Transverse colon (tissue), 4 donors: ENCODE results near the gene TEC. TPM values are rescaled to one million over a fixed set of nuclear protein-coding genes. Genes with fewer than 3 reads are reported as not detected.

Source experiments
- DNase-seq: peaks from one replicate; pipeline ENCODE4 v3.0.0-alpha.2; 2019
- H3K27ac ChIP-seq, 4 donors: fragments of 200-600 bp; sonication (generic); 2 replicates each; pipeline ENCODE4 v1.5.1; 2016 to 2018; ENCODE audit warnings: inconsistent platforms in 4 of 4
- H3K27me3 ChIP-seq: fragments of 200-600 bp; sonication (generic); 2 replicates; pipeline ENCODE4 v1.5.1; 2017; ENCODE audit warnings: inconsistent platforms
- H3K36me3 ChIP-seq, 4 donors: fragments of 200-600 bp; sonication (generic); 2 replicates each; pipeline ENCODE4 v1.5.1; 2017 to 2019; ENCODE audit warnings: inconsistent platforms in 4 of 4
- H3K4me1 ChIP-seq, 4 donors: fragments of 200-600 bp; sonication (generic); 2 replicates each; pipeline ENCODE4 v1.5.1; 2017 to 2020; ENCODE audit warnings: inconsistent platforms in 4 of 4
- H3K4me3 ChIP-seq, 4 donors: fragments of 200-600 bp; sonication (generic); 1 replicate in 1 of 4; 2 replicates in 3 of 4; pipeline versions ENCODE4 v1.5.1 to v1.6.1; 2017 to 2019; ENCODE audit warnings: inconsistent platforms in 4 of 4
- H3K9me3 ChIP-seq, 2 donors: fragments of 200-600 bp; sonication (generic); 2 replicates each; pipeline ENCODE4 v1.5.1; 2017 to 2019; ENCODE audit warnings: inconsistent platforms in 2 of 2
- EP300 ChIP-seq: sonication (generic); formaldehyde crosslinking; IDR thresholded peaks from one replicate; pipeline ENCODE4 v1.6.1; 2017; ENCODE audit warnings: antibody characterized with exemption, low read depth
- POLR2A ChIP-seq: fragments of 450-650 bp; IDR thresholded peaks from one replicate; pipeline ENCODE4 v1.6.1; 2016; ENCODE audit warnings: antibody characterized with exemption, mild to moderate bottlenecking, moderate library complexity
- POLR2AphosphoS5 ChIP-seq, 3 donors: sonication (generic); formaldehyde crosslinking; IDR thresholded peaks; one replicate each; pipeline ENCODE4 v1.6.1; 2016; ENCODE audit warnings: antibody characterized with exemption in 3 of 3
- WGBS, 2 donors: methylation state at CpG; one replicate each; pipeline ENCODE4 v1.1.5; 2018; ENCODE audit warnings: low coverage in 1 of 2; 5-methylcytosine and 5-hydroxymethylcytosine counted together
- in situ Hi-C, 4 donors: fragments of 200-750 bp; cut with MboI; loops; one replicate each; pipeline versions ENCODE4 v1.15.0 to v1.15.1; 2017; ENCODE audit warnings: low sequenced_read_pairs in 3 of 4, low pct_ligation_motif_present in 1 of 4, low pct_unique_long_range_greater_than_20kb in 1 of 4
- intact Hi-C: fragments of 100-400 bp; cut with DNase I; formaldehyde crosslinking; loops from one replicate; pipeline ENCODE4 v1.15.1; 2023; ENCODE audit warnings: low total_unique reads
- total RNA-seq, 4 donors: library from RNA; depleted of rRNA; stranded (reverse); fragments of >200 nt; gene quantifications; one replicate each; pipeline ENCODE4 v1.1.0, GENCODE V29; 2016
- TF ChIP-seq, protein P1 (sequence below), 5 experiments: fragments of 200-600 bp in 3 of 5; fragments of 450-650 bp in 2 of 5; sonication (generic) in 3 of 5; IDR thresholded peaks; 1 replicate in 2 of 5; 2 replicates in 3 of 5; pipeline ENCODE4 v1.5.1; 2016 to 2017; ENCODE audit warnings: antibody characterized with exemption in 5 of 5, inconsistent platforms in 3 of 5, mild to moderate bottlenecking in 2 of 5, moderate library complexity in 1 of 5

The TEC gene
- total RNA-seq, 4 donors from 2014 or later, result 1.2 to 5.1 (median 3.3) TPM

DNA sequence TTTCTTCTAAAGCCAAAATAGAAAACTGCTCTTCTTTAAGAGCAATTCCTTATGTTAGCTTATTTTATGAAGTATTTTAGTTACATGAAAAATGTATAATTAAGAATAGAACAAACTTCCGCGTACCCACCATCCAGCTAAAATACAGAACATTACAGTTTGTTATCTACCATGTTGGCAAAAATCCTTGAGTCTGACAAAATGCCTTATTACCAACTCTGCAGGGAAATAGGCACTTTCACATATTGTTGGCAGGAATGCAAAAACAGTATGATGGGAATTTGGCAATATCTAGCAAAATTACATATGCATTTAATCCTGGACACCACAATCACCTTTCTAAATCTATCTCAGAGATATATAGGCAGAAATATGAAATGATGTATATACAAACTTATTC lies 39.3 kb upstream of the TEC start:
- in situ Hi-C loops, result loop anchor here in 1 of 4 donors (25.0 kb wide), 1 partner anchor 178 kb away; the partner anchor contains the start of genes SLC10A4 and ZAR1
- 96 to 97% methylated on average over 2 of the region's 2 CpGs for WGBS, 2 donors
- Histone ChIP-seq H3K4me1 (no peaks in the 10 kb centered on the region), H3K36me3 (no peaks in the 10 kb centered on the region), H3K9me3 (no peaks in the 10 kb centered on the region), H3K27ac (no peak overlapping the region), H3K27me3 (no peaks in the 10 kb centered on the region), H3K4me3 (no peak overlapping the region)
- intact Hi-C loops, result no loop called here
- TF ChIP-seq EP300 (no peak), POLR2AphosphoS5 (IDR thresholded peaks at IDR 0.05) (no peak), POLR2A (no peak)
- TF ChIP-seq, protein P1, sequence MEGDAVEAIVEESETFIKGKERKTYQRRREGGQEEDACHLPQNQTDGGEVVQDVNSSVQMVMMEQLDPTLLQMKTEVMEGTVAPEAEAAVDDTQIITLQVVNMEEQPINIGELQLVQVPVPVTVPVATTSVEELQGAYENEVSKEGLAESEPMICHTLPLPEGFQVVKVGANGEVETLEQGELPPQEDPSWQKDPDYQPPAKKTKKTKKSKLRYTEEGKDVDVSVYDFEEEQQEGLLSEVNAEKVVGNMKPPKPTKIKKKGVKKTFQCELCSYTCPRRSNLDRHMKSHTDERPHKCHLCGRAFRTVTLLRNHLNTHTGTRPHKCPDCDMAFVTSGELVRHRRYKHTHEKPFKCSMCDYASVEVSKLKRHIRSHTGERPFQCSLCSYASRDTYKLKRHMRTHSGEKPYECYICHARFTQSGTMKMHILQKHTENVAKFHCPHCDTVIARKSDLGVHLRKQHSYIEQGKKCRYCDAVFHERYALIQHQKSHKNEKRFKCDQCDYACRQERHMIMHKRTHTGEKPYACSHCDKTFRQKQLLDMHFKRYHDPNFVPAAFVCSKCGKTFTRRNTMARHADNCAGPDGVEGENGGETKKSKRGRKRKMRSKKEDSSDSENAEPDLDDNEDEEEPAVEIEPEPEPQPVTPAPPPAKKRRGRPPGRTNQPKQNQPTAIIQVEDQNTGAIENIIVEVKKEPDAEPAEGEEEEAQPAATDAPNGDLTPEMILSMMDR (IDR thresholded peaks at IDR 0.05), result no peak
- no peak for DNase-seq

DNA sequence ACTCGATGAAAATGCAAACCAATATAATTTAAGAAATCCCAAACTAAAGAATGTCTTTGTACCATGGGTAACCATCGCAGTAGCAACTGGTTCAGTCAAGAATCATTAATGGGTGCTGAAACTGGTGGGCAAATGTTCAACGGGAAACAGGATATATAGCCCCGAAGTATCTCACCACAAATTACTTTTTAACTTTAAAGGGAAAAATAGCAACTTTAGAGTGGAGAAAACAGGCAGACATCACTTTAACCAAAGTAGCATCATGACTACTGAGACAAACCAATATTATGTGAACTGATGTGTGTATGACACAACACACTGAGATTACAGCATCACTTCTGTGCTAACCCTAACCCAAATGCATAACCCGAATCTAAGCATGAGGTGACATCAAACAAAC lies 37.9 kb upstream of the TEC start:
- 70 to 82% methylated on average over 4 to 5 of the region's 5 CpGs for WGBS, 2 donors
- in situ Hi-C loops, result loop anchor here in 1 of 4 donors (25.0 kb wide), 1 partner anchor 180 kb away; the partner anchor contains the start of genes SLC10A4 and ZAR1

DNA sequence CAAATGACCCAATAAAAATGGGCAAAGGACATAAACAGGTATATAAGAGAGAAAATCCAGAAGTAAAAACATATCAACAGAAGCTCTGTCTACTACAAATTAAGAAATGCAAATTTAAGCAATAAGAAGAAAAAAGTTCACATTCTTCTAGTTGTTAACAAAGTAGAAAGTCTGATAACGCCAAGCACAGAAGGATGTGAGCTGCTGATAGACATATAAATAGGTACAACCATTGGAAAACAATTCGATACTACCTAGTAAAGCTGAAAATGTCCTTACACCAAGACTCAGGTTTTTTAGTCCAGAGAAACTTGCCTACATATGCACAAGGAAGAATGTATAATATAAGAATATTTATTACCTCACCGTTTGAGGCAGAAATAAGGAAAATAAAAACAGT lies 35.9 kb upstream of the TEC start:
- no peak for TF ChIP-seq EP300
- TF ChIP-seq POLR2A, result no peak
- in situ Hi-C loops (loop anchor here in 1 of 4 donors (25.0 kb wide), 1 partner anchor 182 kb away; the partner anchor contains the start of genes SLC10A4 and ZAR1), intact Hi-C loops (no loop called here)
- Histone ChIP-seq H3K4me3 (no peak overlapping the region), H3K36me3 (no peaks in the 10 kb centered on the region), H3K9me3 (no peaks in the 10 kb centered on the region), H3K27me3 (no peaks in the 10 kb centered on the region), H3K4me1 (no peaks in the 10 kb centered on the region), H3K27ac (no peak overlapping the region)
- WGBS, 2 donors, result 74 to 77% methylated on average over 3 of the region's 3 CpGs
- no peak for DNase-seq

More for the DNA sequence above, 37.9 kb upstream of the TEC start:
- no peaks in the 10 kb centered on the region for H3K4me1 ChIP-seq
- H3K9me3 ChIP-seq, result no peaks in the 10 kb centered on the region
- no peak for DNase-seq
- intact Hi-C loops, result no loop called here
- no peak overlapping the region for H3K4me3 ChIP-seq
- H3K27me3 ChIP-seq, result no peaks in the 10 kb centered on the region
- TF ChIP-seq EP300 (no peak), POLR2AphosphoS5 (IDR thresholded peaks at IDR 0.05) (no peak), POLR2A (no peak)
- TF ChIP-seq, protein P1 (IDR thresholded peaks at IDR 0.05), result no peak
- no peak overlapping the region for H3K27ac ChIP-seq
- H3K36me3 ChIP-seq, result no peaks in the 10 kb centered on the region

DNA sequence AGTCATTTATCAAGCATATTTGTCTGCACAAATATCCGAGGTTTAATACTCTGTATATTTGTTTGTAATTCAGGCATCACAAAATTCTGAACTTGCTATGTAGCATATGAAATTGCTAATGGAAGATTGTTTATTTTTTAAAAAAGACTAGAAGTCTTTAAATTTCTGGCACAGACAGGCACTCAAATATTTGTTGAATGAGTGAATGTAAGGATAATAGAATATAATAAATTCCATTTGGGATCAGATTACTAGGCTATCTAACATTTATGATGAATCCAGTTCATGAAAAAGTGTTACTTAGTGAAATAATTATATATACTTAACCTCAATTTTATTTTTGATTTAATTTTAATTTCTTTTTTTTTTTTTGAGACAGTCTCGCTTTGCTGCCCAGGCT lies 30.4 kb upstream of the TEC start:
- no peak for DNase-seq
- in situ Hi-C loops, result loop anchor here in 1 of 4 donors (25.0 kb wide), 1 partner anchor 187 kb away; the partner anchor contains the start of genes SLC10A4 and ZAR1
- H3K27me3 ChIP-seq, result no peaks in the 10 kb centered on the region
- H3K36me3 ChIP-seq, result no peaks in the 10 kb centered on the region
- no peak overlapping the region for H3K4me3 ChIP-seq
- no peaks in the 10 kb centered on the region for H3K4me1 ChIP-seq
- H3K9me3 ChIP-seq, result no peaks in the 10 kb centered on the region
- WGBS, 2 donors, result 61 to 76% methylated on average over 2 of the region's 2 CpGs
- intact Hi-C loops, result no loop called here
- TF ChIP-seq POLR2A (no peak), EP300 (no peak), POLR2AphosphoS5 (IDR thresholded peaks at IDR 0.05) (no peak)
- TF ChIP-seq, protein P1 (IDR thresholded peaks at IDR 0.05), result no peak
- H3K27ac ChIP-seq, result no peak overlapping the region

DNA sequence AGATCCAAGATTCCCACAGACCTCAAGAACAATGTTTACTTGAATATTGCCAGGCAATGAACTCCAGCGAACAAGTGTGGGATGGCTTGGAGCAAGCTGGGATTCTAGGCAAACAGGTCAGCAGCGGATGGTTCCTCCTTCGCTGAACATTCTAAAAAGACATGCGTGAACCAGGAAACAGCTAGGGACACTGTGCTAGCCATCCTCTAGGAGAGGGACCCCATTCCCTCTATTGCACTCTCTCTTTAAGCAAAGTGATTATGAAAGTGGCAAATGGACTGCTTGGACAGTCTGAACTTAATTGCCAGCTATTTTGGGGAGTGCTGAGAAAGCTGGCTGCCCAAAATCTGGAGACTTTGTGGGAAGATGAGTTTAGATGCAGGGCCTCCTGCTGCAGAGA lies 29.9 kb upstream of the TEC start:
- TF ChIP-seq POLR2AphosphoS5 (IDR thresholded peaks at IDR 0.05) (no peak), POLR2A (no peak), EP300 (no peak)
- TF ChIP-seq, protein P1 (IDR thresholded peaks at IDR 0.05), result no peak
- Histone ChIP-seq H3K4me3 (no peak overlapping the region), H3K27ac (no peak overlapping the region), H3K9me3 (no peaks in the 10 kb centered on the region), H3K4me1 (no peaks in the 10 kb centered on the region), H3K27me3 (no peaks in the 10 kb centered on the region), H3K36me3 (no peaks in the 10 kb centered on the region)
- 91% methylated on average over 4 of the region's 4 CpGs; no CpG with 5 or more reads in 1 of the 2 donors for WGBS, 2 donors
- in situ Hi-C loops (loop anchor here in 1 of 4 donors (10.0 kb wide), 1 partner anchor 165 kb away; the partner anchor contains the start of gene TXK), intact Hi-C loops (no loop called here)
- no peak for DNase-seq
